Panc1 (cell line): ENCODE results near the gene FAN1.

Source experiments
- TF ChIP-seq, protein P1 (sequence below): fragments of 450-650 bp; IDR thresholded peaks from 2 replicates; pipeline ENCODE4 v1.5.1; 2017; ENCODE audit warnings: mild to moderate bottlenecking
- TF ChIP-seq, protein P2 (sequence below), 2 experiments: IDR thresholded peaks; 2 replicates each; pipeline ENCODE4 v1.6.1; 2011 to 2012; ENCODE audit warnings: low read depth in 2 of 2, control low read depth in 1 of 2, low read length in 1 of 2, mild to moderate bottlenecking in 1 of 2, moderate library complexity in 1 of 2; ENCODE audit not compliant: insufficient read depth in 1 of 2

DNA sequence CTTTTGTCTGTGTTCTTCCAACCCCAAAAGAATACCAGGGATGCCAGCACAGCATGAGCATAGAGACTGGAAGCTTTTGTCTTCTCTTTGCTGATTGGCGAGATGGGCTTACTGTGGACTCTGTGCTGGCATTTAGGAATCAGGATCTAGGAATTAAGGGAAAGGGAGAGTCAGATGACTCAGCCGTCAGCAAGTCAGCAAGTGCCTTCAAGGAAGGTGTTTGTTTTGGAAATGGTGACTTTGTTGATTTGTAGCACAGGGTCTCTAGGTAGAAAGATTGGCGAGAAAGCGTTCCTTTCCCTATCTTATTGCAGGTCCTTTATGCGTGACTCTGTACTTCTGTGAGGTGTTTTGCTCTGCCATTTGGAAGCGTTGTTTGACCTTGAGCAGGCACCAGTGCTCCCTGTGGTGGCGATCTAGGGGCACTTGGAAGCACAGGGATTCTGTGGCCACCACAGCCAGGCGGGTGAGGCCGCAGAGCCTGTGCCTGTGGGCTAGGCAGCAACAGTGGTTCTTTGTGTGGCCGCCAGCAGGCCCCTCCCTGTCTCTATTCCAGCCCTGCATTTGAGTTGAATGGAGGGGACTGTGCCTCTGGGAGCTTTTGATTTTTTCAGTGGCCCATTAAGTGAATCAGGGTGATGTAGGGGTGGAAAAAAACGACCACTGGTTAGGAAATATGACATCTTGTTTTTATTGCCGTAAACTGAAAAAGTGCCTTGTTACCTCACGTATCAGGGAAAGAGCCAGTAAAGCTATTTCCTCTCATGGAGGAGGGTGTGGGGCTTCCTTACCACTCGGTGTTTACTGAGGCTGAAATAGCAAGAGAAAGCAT is 19.0 kb downstream of the FAN1 start:
- TF ChIP-seq, protein P1, sequence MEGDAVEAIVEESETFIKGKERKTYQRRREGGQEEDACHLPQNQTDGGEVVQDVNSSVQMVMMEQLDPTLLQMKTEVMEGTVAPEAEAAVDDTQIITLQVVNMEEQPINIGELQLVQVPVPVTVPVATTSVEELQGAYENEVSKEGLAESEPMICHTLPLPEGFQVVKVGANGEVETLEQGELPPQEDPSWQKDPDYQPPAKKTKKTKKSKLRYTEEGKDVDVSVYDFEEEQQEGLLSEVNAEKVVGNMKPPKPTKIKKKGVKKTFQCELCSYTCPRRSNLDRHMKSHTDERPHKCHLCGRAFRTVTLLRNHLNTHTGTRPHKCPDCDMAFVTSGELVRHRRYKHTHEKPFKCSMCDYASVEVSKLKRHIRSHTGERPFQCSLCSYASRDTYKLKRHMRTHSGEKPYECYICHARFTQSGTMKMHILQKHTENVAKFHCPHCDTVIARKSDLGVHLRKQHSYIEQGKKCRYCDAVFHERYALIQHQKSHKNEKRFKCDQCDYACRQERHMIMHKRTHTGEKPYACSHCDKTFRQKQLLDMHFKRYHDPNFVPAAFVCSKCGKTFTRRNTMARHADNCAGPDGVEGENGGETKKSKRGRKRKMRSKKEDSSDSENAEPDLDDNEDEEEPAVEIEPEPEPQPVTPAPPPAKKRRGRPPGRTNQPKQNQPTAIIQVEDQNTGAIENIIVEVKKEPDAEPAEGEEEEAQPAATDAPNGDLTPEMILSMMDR = no peak
- TF ChIP-seq, protein P2, sequence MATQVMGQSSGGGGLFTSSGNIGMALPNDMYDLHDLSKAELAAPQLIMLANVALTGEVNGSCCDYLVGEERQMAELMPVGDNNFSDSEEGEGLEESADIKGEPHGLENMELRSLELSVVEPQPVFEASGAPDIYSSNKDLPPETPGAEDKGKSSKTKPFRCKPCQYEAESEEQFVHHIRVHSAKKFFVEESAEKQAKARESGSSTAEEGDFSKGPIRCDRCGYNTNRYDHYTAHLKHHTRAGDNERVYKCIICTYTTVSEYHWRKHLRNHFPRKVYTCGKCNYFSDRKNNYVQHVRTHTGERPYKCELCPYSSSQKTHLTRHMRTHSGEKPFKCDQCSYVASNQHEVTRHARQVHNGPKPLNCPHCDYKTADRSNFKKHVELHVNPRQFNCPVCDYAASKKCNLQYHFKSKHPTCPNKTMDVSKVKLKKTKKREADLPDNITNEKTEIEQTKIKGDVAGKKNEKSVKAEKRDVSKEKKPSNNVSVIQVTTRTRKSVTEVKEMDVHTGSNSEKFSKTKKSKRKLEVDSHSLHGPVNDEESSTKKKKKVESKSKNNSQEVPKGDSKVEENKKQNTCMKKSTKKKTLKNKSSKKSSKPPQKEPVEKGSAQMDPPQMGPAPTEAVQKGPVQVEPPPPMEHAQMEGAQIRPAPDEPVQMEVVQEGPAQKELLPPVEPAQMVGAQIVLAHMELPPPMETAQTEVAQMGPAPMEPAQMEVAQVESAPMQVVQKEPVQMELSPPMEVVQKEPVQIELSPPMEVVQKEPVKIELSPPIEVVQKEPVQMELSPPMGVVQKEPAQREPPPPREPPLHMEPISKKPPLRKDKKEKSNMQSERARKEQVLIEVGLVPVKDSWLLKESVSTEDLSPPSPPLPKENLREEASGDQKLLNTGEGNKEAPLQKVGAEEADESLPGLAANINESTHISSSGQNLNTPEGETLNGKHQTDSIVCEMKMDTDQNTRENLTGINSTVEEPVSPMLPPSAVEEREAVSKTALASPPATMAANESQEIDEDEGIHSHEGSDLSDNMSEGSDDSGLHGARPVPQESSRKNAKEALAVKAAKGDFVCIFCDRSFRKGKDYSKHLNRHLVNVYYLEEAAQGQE (IDR thresholded peaks at IDR 0.05; ENCODE audit: insufficient read depth in 1 of 2, low read depth in 2 of 2, low read length in 1 of 2) = no peak
